ENCODE data around the gene SURF2. TPM values are rescaled to one million over a fixed set of nuclear protein-coding genes. Genes with fewer than 3 reads are reported as not detected.
A peak's percentile ranks its signal among the peaks of the same experiment; 100 is the strongest.

SURF2 gene
- total and polyA plus RNA-seq, 9 of the 15 experiments (the other 6 are each of a cell fraction or from before 2014, with no cell fraction given) = 5.5 to 82.5 (median 21.3) TPM

DNA sequence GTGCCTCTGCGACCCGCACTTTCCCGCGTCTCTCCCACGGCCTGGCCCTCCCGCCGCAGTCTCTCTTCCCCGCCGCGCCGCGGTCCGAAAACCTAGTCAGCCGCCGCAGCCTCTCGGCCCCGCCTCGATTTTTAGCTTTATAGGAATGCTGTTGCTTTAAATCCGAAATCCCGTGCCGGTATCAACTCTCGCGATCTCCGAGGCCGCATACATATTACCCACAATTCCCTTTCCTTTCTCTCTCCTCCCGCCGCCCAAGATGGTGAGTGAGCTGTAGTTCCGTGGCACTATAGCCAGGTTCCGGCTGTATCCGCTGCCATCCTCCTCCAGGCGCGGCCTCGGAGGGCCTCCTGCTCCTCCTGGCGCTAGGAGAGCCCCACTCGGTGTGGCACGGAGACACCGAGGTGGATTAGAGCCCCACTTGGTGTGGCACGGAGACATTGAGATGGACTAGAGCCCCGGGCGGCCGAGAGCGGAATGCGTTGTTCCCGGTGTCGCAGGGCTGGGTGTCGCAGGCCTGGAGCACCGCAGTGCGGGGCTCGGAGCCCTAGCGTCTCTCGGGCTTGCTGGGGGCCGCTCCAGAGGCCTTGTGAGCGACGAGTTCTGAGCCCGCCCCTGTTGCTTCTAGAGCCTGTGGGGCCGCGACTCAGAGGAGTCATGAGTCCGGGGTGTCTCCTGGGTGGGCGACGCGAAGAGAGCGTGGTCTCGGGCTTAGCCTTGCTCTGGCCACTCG lies 8.2 kb upstream of the SURF2 start, which contains the start of the genes MED22 and RPL7A (continued):
- TF ChIP-seq, protein P1, sequence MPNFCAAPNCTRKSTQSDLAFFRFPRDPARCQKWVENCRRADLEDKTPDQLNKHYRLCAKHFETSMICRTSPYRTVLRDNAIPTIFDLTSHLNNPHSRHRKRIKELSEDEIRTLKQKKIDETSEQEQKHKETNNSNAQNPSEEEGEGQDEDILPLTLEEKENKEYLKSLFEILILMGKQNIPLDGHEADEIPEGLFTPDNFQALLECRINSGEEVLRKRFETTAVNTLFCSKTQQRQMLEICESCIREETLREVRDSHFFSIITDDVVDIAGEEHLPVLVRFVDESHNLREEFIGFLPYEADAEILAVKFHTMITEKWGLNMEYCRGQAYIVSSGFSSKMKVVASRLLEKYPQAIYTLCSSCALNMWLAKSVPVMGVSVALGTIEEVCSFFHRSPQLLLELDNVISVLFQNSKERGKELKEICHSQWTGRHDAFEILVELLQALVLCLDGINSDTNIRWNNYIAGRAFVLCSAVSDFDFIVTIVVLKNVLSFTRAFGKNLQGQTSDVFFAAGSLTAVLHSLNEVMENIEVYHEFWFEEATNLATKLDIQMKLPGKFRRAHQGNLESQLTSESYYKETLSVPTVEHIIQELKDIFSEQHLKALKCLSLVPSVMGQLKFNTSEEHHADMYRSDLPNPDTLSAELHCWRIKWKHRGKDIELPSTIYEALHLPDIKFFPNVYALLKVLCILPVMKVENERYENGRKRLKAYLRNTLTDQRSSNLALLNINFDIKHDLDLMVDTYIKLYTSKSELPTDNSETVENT (CRISPR knock-in tag; IDR thresholded peaks at IDR 0.05) = no peak; the same call in 1 of the 2 replicates
- TF ChIP-seq SMAD1 (IDR thresholded peaks at IDR 0.05; ENCODE audit: low read depth, low read length, partially characterized antibody) (peak; percentile 89), MEIS2 (IDR thresholded peaks at IDR 0.05; ENCODE audit: partially characterized antibody) (no peak), ARID2 (IDR thresholded peaks at IDR 0.05) (no peak), RBM22 (IDR thresholded peaks at IDR 0.05; ENCODE audit: low read depth, low read length, poor library complexity, severe bottlenecking) (peak; percentile 87), TEAD1 (CRISPR knock-in tag; IDR thresholded peaks at IDR 0.05) (peak in 1 of 2 experiments; percentile 87; a peak in 2 of 4 replicates), THRAP3 (IDR thresholded peaks at IDR 0.05; ENCODE audit: borderline replicate concordance) (0 out of 2 replicates have a peak, but pooled peaks have one; percentile 34), KLF6 (CRISPR knock-in tag; IDR thresholded peaks at IDR 0.05; ENCODE audit: borderline replicate concordance) (0 out of 2 replicates have a peak, but pooled peaks have one; percentile 9), ZNF668 (CRISPR knock-in tag; IDR thresholded peaks at IDR 0.05) (no peak), ZNF780A (CRISPR knock-in tag; IDR thresholded peaks at IDR 0.05) (no peak), ARHGAP35 (IDR thresholded peaks at IDR 0.05; ENCODE audit: partially characterized antibody) (peak; percentile 93), RAD21 (CRISPR knock-in tag; conservative IDR thresholded peaks at IDR 0.05 in 1 of 2, IDR thresholded peaks at IDR 0.05 in 1 of 2) (no peak), TAF9B (IDR thresholded peaks at IDR 0.05; ENCODE audit: partially characterized antibody) (peak; percentile 100)
- TF ChIP-seq, protein P2, sequence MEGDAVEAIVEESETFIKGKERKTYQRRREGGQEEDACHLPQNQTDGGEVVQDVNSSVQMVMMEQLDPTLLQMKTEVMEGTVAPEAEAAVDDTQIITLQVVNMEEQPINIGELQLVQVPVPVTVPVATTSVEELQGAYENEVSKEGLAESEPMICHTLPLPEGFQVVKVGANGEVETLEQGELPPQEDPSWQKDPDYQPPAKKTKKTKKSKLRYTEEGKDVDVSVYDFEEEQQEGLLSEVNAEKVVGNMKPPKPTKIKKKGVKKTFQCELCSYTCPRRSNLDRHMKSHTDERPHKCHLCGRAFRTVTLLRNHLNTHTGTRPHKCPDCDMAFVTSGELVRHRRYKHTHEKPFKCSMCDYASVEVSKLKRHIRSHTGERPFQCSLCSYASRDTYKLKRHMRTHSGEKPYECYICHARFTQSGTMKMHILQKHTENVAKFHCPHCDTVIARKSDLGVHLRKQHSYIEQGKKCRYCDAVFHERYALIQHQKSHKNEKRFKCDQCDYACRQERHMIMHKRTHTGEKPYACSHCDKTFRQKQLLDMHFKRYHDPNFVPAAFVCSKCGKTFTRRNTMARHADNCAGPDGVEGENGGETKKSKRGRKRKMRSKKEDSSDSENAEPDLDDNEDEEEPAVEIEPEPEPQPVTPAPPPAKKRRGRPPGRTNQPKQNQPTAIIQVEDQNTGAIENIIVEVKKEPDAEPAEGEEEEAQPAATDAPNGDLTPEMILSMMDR (IDR thresholded peaks at IDR 0.05 in 2 of 3, conservative IDR thresholded peaks at IDR 0.05 in 1 of 3; ENCODE audit: insufficient read depth in 2 of 3, low read depth in 1 of 3, low read length in 3 of 3) = peak in 1 of 3 experiments; percentile 16; a peak in 1 of 6 replicates
- TF ChIP-seq, protein P3, sequence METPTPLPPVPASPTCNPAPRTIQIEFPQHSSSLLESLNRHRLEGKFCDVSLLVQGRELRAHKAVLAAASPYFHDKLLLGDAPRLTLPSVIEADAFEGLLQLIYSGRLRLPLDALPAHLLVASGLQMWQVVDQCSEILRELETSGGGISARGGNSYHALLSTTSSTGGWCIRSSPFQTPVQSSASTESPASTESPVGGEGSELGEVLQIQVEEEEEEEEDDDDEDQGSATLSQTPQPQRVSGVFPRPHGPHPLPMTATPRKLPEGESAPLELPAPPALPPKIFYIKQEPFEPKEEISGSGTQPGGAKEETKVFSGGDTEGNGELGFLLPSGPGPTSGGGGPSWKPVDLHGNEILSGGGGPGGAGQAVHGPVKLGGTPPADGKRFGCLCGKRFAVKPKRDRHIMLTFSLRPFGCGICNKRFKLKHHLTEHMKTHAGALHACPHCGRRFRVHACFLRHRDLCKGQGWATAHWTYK (CRISPR knock-in tag; IDR thresholded peaks at IDR 0.05) = peak; percentile 85; the same call in 1 of the 2 replicates
